GM21447 (cell line): ENCODE measurements around the gene SLC8A1.

Source experiments
- ATAC-seq: cut with Tn5 transposase; IDR thresholded peaks from one replicate; pipeline ENCODE4 v1.9.1; 2021; ENCODE audit not compliant: unreplicated experiment

The SLC8A1 gene

GRCh38 chr2:40166006-40166405 lies 285.9 kb downstream of the SLC8A1 start:
- no peak for ATAC-seq

GRCh38 chr2:40165509-40165844 lies 286.4 kb downstream of the SLC8A1 start:
- ATAC-seq: no peak

GRCh38 chr2:40164736-40165508 lies 287.0 kb downstream of the SLC8A1 start:
- ATAC-seq: no peak

GRCh38 chr2:40161986-40162385 lies 289.9 kb downstream of the SLC8A1 start:
- no peak for ATAC-seq

- ATAC-seq: no peak
These were observed 291.1 kb downstream of the SLC8A1 start for GRCh38 chr2:40160751-40161218.

GRCh38 chr2:40159333-40159732 lies 292.6 kb downstream of the SLC8A1 start:
- ATAC-seq: no peak

GRCh38 chr2:40158781-40159180 lies 293.1 kb downstream of the SLC8A1 start:
- ATAC-seq: no peak

- no peak for ATAC-seq
These were observed 296.2 kb downstream of the SLC8A1 start for GRCh38 chr2:40155728-40156127.

GRCh38 chr2:40150266-40150665 lies 301.6 kb downstream of the SLC8A1 start:
- no peak for ATAC-seq

- ATAC-seq: no peak
These were observed 303.6 kb downstream of the SLC8A1 start for GRCh38 chr2:40148334-40148733.

GRCh38 chr2:40147360-40147759 lies 304.5 kb downstream of the SLC8A1 start:
- ATAC-seq: no peak

GRCh38 chr2:40144022-40144421 lies 307.9 kb downstream of the SLC8A1 start:
- no peak for ATAC-seq

GRCh38 chr2:40138314-40138713 lies 313.6 kb downstream of the SLC8A1 start:
- ATAC-seq: no peak

GRCh38 chr2:40131081-40131704 lies 320.7 kb downstream of the SLC8A1 start:
- ATAC-seq: no peak

GRCh38 chr2:40130251-40130994 lies 321.5 kb downstream of the SLC8A1 start:
- no peak for ATAC-seq

GRCh38 chr2:40129725-40130124 lies 322.2 kb downstream of the SLC8A1 start:
- ATAC-seq: no peak

- ATAC-seq: no peak
These were observed 323.1 kb downstream of the SLC8A1 start for GRCh38 chr2:40128796-40129195.

GRCh38 chr2:40127890-40128557 lies 323.9 kb downstream of the SLC8A1 start:
- ATAC-seq: no peak

GRCh38 chr2:40127146-40127545 lies 324.7 kb downstream of the SLC8A1 start:
- no peak for ATAC-seq

- no peak for ATAC-seq
These were observed 325.9 kb downstream of the SLC8A1 start for GRCh38 chr2:40126006-40126405.

GRCh38 chr2:40123746-40124145 lies 328.1 kb downstream of the SLC8A1 start:
- no peak for ATAC-seq
